GM21447 (cell line): ENCODE results near the gene DPM1.

Experiments
- ATAC-seq: cut with Tn5 transposase; IDR thresholded peaks from one replicate; pipeline ENCODE4 v1.9.1; 2021; ENCODE audit not compliant: unreplicated experiment

Gene DPM1

GRCh38 chr20:50930976-50931305 lies 27.4 kb downstream of the DPM1 start:
- ATAC-seq, result peak; percentile 16

GRCh38 chr20:50930139-50930975 lies 28.0 kb downstream of the DPM1 start:
- no peak for ATAC-seq

GRCh38 chr20:50929299-50930138 lies 28.8 kb downstream of the DPM1 start:
- ATAC-seq, result peak; percentile 66

GRCh38 chr20:50928469-50928868 lies 29.9 kb downstream of the DPM1 start:
- ATAC-seq, result no peak

GRCh38 chr20:50926530-50926929 lies 31.8 kb downstream of the DPM1 start:
- ATAC-seq, result no peak

GRCh38 chr20:50924261-50924920 lies 33.9 kb downstream of the DPM1 start:
- no peak for ATAC-seq

GRCh38 chr20:50921803-50922501 lies 36.4 kb downstream of the DPM1 start:
- no peak for ATAC-seq

GRCh38 chr20:50920997-50921396 lies 37.3 kb downstream of the DPM1 start:
- no peak for ATAC-seq

GRCh38 chr20:50919567-50919966 lies 38.8 kb downstream of the DPM1 start:
- ATAC-seq, result no peak

- ATAC-seq, result no peak
These were observed 39.9 kb downstream of the DPM1 start for GRCh38 chr20:50918403-50918802.

GRCh38 chr20:50916934-50917333 lies 41.4 kb downstream of the DPM1 start:
- ATAC-seq, result no peak

GRCh38 chr20:50916257-50916656 lies 42.1 kb downstream of the DPM1 start:
- ATAC-seq, result no peak

- no peak for ATAC-seq
These were observed 42.9 kb downstream of the DPM1 start for GRCh38 chr20:50915424-50915823.

- no peak for ATAC-seq
These were observed 44.5 kb downstream of the DPM1 start for GRCh38 chr20:50913690-50914375.

- ATAC-seq, result peak; percentile 64
These were observed 46.6 kb downstream of the DPM1 start for GRCh38 chr20:50911716-50912115.

GRCh38 chr20:50911030-50911429 lies 47.3 kb downstream of the DPM1 start:
- no peak for ATAC-seq

GRCh38 chr20:50909413-50909812 lies 48.9 kb downstream of the DPM1 start:
- no peak for ATAC-seq

GRCh38 chr20:50904067-50904570 lies 54.2 kb downstream of the DPM1 start:
- ATAC-seq, result no peak

- ATAC-seq, result no peak
These were observed 54.8 kb downstream of the DPM1 start for GRCh38 chr20:50903353-50904051.

GRCh38 chr20:50901301-50901700 lies 57.0 kb downstream of the DPM1 start:
- ATAC-seq, result no peak
